ENCODE measurements around the gene RETREG1.

- TF ChIP-seq ZBTB33 (IDR thresholded peaks at IDR 0.05; ENCODE audit: borderline replicate concordance, low read depth) (no peak), MAX (IDR thresholded peaks at IDR 0.05; ENCODE audit: low read depth) (no peak), TAF1 (IDR thresholded peaks at IDR 0.05; ENCODE audit: borderline replicate concordance, low read depth, low read length) (no peak), CTCF (IDR thresholded peaks at IDR 0.05) (no peak), TCF12 (IDR thresholded peaks at IDR 0.05) (no peak), GABPA (IDR thresholded peaks at IDR 0.05; ENCODE audit: low read depth) (no peak), IRF3 (IDR thresholded peaks at IDR 0.05; ENCODE audit: low read depth, low read length) (no peak), RAD21 (IDR thresholded peaks at IDR 0.05; ENCODE audit: low read length) (no peak), USF2 (IDR thresholded peaks at IDR 0.05; ENCODE audit: borderline replicate concordance, low read depth, low read length) (no peak), RCOR1 (IDR thresholded peaks at IDR 0.05; ENCODE audit: low read length) (no peak), EP300 (IDR thresholded peaks at IDR 0.05; ENCODE audit: borderline replicate concordance in 1 of 2, low read depth in 1 of 2, low read length in 1 of 2) (no peak)
These were observed 82.5 kb downstream of the RETREG1 start for GRCh38 chr5:16534280-16534679.

Data from SK-N-SH (cell line).